T-helper 1 cell treated with Interleukin-12 subunit alpha and Interleukin-12 subunit beta and Interleukin-4 antibody, amounts not matched to agents 30 μg/mL and 1 μg/mL, for 36 hours (primary cell): Measurements from ENCODE around the gene PPIP5K1.

Source experiments
- H3K27ac Mint-ChIP-seq: one replicate; pipeline ENCODE4 v1.8.0; 2021; ENCODE audit warnings: mild to moderate bottlenecking, mixed read lengths
- H3K27me3 Mint-ChIP-seq: one replicate; pipeline ENCODE4 v1.8.0; 2021; ENCODE audit warnings: low read depth, mixed read lengths
- H3K36me3 Mint-ChIP-seq: one replicate; pipeline ENCODE4 v1.8.0; 2021; ENCODE audit warnings: low read depth, mixed read lengths
- H3K4me1 Mint-ChIP-seq: one replicate; pipeline ENCODE4 v1.8.0; 2021; ENCODE audit warnings: low read depth, mixed read lengths
- H3K4me3 Mint-ChIP-seq: one replicate; pipeline ENCODE4 v1.8.0; 2021; ENCODE audit warnings: mild to moderate bottlenecking, moderate library complexity, mixed read lengths
- H3K9me3 Mint-ChIP-seq: one replicate; pipeline ENCODE4 v1.8.0; 2021; ENCODE audit warnings: mixed read lengths

The PPIP5K1 gene

DNA sequence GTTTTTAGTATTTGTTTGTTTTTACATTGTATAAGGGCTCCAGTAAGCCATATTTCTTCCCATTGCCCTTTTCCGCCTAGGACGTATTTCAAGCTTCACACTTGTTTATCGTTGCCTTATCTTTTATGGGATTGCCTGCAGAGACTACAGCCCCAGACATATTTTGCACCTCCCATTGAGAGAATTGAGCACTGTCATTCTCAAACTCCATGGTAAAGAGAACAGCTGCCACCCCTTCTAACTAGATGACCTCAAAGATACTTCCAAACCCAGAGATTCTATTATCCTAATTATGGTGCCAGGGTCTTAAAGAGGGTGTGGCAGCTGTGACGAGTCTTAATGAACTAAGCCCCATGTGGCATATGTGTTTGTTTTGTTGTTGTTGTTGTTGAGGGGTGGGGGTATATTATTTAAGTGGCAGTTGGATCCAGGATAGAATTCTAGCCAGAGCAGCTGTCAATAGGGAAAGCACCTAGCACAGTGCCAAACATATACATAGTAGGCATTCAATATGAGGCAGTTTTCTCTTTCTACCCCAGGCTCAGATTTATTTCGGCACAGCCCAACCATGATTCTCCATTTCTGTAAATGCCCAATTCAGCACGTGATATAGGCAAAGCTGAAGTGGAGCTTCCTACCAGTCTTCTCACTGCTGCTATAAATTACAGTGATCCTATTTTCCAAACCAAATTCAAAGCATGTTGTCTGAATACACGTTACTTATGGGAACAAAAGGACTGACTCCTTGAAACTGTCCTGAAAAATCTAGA lies 96.1 kb downstream of the PPIP5K1 start:
- Mint-ChIP-seq H3K4me3 (no peak overlapping the region), H3K4me1 (peaks cover 25% of the 10 kb centered on the region), H3K36me3 (peaks cover 14% of the 10 kb centered on the region), H3K27me3 (no peaks in the 10 kb centered on the region), H3K9me3 (no peaks in the 10 kb centered on the region), H3K27ac (peak overlapping the region; percentile 96)

GRCh38 chr15:43492673-43493601 lies 97.1 kb downstream of the PPIP5K1 start, which contains the start of gene TP53BP1:
TP53BP1 (minus strand) TSS chr15:43493156; CDS start chr15:43493043, 113 bp downstream.
- Mint-ChIP-seq H3K4me3 (peak within 1 kb of the TSS; percentile 97), H3K27ac (peak within 1 kb of the TSS; percentile 96), H3K27me3 (no peaks in the 10 kb centered on the region), H3K36me3 (peaks cover 15% of the 10 kb centered on the region), H3K9me3 (no peaks in the 10 kb centered on the region), H3K4me1 (peaks cover 25% of the 10 kb centered on the region)

GRCh38 chr15:43492266-43492665 lies 97.7 kb downstream of the PPIP5K1 start:
- H3K27ac Mint-ChIP-seq = peak overlapping the region; percentile 96
- H3K9me3 Mint-ChIP-seq = no peaks in the 10 kb centered on the region
- H3K4me3 Mint-ChIP-seq = peak overlapping the region; percentile 97
- H3K4me1 Mint-ChIP-seq = peaks cover 25% of the 10 kb centered on the region
- H3K36me3 Mint-ChIP-seq = peaks cover 14% of the 10 kb centered on the region
- H3K27me3 Mint-ChIP-seq = no peaks in the 10 kb centered on the region

DNA sequence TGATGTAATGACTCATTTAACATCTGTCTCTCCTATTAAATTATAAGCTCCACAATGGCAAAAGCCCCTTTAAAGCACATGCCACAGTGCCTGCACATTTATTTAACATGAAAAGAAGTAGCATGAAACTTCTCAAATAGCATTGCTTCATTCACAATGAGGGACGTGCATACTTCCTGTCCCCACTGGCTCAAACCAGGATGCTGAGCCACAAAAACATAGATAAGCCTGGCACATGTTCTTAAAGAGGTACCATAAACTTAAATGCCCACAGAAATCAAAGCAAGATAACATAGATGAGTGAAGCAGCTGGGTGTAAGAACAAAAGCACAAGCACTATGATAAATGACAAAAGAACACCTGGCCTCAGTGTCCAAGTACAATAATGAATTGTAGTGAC lies 100.8 kb downstream of the PPIP5K1 start:
- H3K36me3 Mint-ChIP-seq = peaks cover 15% of the 10 kb centered on the region
- H3K4me1 Mint-ChIP-seq = peaks cover 26% of the 10 kb centered on the region
- H3K27me3 Mint-ChIP-seq = no peaks in the 10 kb centered on the region
- no peak overlapping the region for H3K4me3 Mint-ChIP-seq
- H3K27ac Mint-ChIP-seq = no peak overlapping the region
- no peaks in the 10 kb centered on the region for H3K9me3 Mint-ChIP-seq

GRCh38 chr15:43488790-43489189 lies 101.2 kb downstream of the PPIP5K1 start:
- Mint-ChIP-seq H3K36me3 (peaks cover 15% of the 10 kb centered on the region), H3K4me3 (no peak overlapping the region), H3K9me3 (no peaks in the 10 kb centered on the region), H3K4me1 (peaks cover 26% of the 10 kb centered on the region), H3K27me3 (no peaks in the 10 kb centered on the region), H3K27ac (no peak overlapping the region)

GRCh38 chr15:43487271-43487895 lies 102.6 kb downstream of the PPIP5K1 start:
- peaks cover 19% of the 10 kb centered on the region for H3K4me1 Mint-ChIP-seq
- no peak overlapping the region for H3K4me3 Mint-ChIP-seq
- no peaks in the 10 kb centered on the region for H3K9me3 Mint-ChIP-seq
- H3K36me3 Mint-ChIP-seq = peaks cover 15% of the 10 kb centered on the region
- no peak overlapping the region for H3K27ac Mint-ChIP-seq
- H3K27me3 Mint-ChIP-seq = no peaks in the 10 kb centered on the region

DNA sequence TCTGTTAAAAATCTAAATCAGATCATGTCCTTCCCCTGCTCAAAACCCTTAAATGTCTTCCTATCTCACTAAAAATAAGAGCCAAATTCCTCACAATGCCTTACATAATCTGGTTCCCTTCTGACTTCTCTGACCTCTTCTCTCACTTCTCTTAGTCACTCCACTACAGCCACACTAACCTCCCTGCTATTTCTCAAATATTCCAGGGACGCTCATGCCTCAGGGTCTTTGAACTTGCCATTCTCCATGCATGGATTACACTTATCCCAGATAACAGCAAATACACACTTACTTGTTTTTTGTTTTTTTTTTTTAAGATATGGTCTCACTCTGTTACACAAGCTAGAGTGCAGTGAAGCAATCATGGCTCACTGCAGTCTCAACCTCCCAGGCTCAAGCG lies 105.6 kb downstream of the PPIP5K1 start:
- Mint-ChIP-seq H3K4me1 (peaks cover 12% of the 10 kb centered on the region), H3K4me3 (no peak overlapping the region), H3K27me3 (no peaks in the 10 kb centered on the region), H3K27ac (no peak overlapping the region), H3K36me3 (peaks cover 14% of the 10 kb centered on the region), H3K9me3 (no peaks in the 10 kb centered on the region)
